ENCODE measurements around the gene SREBF1.

Gene SREBF1

GRCh38 chr17:17781591-17782496 is 54.9 kb downstream of the SREBF1 start:
- no peak for DNase-seq (ENCODE audit: low read depth)

GRCh38 chr17:17780922-17781590 is 55.7 kb downstream of the SREBF1 start:
- DNase-seq (ENCODE audit: low read depth) = no peak

GRCh38 chr17:17779015-17779611 is 57.7 kb downstream of the SREBF1 start:
- no peak for DNase-seq (ENCODE audit: low read depth)

GRCh38 chr17:17778308-17779014 is 58.3 kb downstream of the SREBF1 start:
- DNase-seq (ENCODE audit: low read depth) = no peak

GRCh38 chr17:17776889-17777288 is 59.9 kb downstream of the SREBF1 start:
- no peak for DNase-seq (ENCODE audit: low read depth)

GRCh38 chr17:17774009-17774881 is 62.5 kb downstream of the SREBF1 start:
- DNase-seq (ENCODE audit: low read depth) = no peak

GRCh38 chr17:17772231-17772630 is 64.6 kb downstream of the SREBF1 start:
- DNase-seq (ENCODE audit: low read depth) = no peak

GRCh38 chr17:17771498-17772201 is 65.1 kb downstream of the SREBF1 start:
- DNase-seq (ENCODE audit: low read depth) = no peak

GRCh38 chr17:17770632-17771044 is 66.1 kb downstream of the SREBF1 start:
- no peak for DNase-seq (ENCODE audit: low read depth)

- DNase-seq (ENCODE audit: low read depth) = no peak
Measured at GRCh38 chr17:17769869-17770631, 66.7 kb downstream of the SREBF1 start.

GRCh38 chr17:17768424-17769088 is 68.2 kb downstream of the SREBF1 start:
- DNase-seq (ENCODE audit: low read depth) = no peak

- DNase-seq (ENCODE audit: low read depth) = no peak
Measured at GRCh38 chr17:17767887-17768418, 68.8 kb downstream of the SREBF1 start.

GRCh38 chr17:17767154-17767869 is 69.5 kb downstream of the SREBF1 start:
- DNase-seq (ENCODE audit: low read depth) = no peak

- DNase-seq (ENCODE audit: low read depth) = no peak
Measured at GRCh38 chr17:17766744-17767120, 70.1 kb downstream of the SREBF1 start.

- no peak for DNase-seq (ENCODE audit: low read depth)
Measured at GRCh38 chr17:17766077-17766743, 70.6 kb downstream of the SREBF1 start.

- DNase-seq (ENCODE audit: low read depth) = no peak
Measured at GRCh38 chr17:17765359-17766076, 71.3 kb downstream of the SREBF1 start.

- DNase-seq (ENCODE audit: low read depth) = no peak
Measured at GRCh38 chr17:17763734-17764133, 73.1 kb downstream of the SREBF1 start.
